ENCODE measurements around the gene OR51S1.

OR51S1 gene

GRCh38 chr11:4881860-4882500 lies 33.0 kb upstream of the OR51S1 start, which contains the start of gene OR51T1:
TSS of gene OR51T1 (plus strand) at chr11:4881900. CDS start at chr11:4881900, 0 bp downstream.
- Histone ChIP-seq H3K27ac (replicated peaks) (no peak within 1 kb of the TSS), H3K27me3 (ENCODE audit: insufficient read depth, poor library complexity, severe bottlenecking) (no peaks in the 10 kb centered on the region), H3K4me3 (replicated peaks; ENCODE audit: insufficient read depth, low read length) (no peak within 1 kb of the TSS)
- DNase-seq (ENCODE audit: low read depth in 1 of 2, low spot score in 1 of 2): no peak
- TF ChIP-seq POLR2AphosphoS5 (IDR thresholded peaks at IDR 0.05; ENCODE audit: low read depth) (no peak), GABPA (IDR thresholded peaks at IDR 0.05; ENCODE audit: low read depth) (no peak), SPI1 (IDR thresholded peaks at IDR 0.05; ENCODE audit: borderline replicate concordance, low read depth) (no peak), REST (IDR thresholded peaks at IDR 0.05; ENCODE audit: insufficient replicate concordance, low read depth) (no peak)
- TF ChIP-seq, protein P1, sequence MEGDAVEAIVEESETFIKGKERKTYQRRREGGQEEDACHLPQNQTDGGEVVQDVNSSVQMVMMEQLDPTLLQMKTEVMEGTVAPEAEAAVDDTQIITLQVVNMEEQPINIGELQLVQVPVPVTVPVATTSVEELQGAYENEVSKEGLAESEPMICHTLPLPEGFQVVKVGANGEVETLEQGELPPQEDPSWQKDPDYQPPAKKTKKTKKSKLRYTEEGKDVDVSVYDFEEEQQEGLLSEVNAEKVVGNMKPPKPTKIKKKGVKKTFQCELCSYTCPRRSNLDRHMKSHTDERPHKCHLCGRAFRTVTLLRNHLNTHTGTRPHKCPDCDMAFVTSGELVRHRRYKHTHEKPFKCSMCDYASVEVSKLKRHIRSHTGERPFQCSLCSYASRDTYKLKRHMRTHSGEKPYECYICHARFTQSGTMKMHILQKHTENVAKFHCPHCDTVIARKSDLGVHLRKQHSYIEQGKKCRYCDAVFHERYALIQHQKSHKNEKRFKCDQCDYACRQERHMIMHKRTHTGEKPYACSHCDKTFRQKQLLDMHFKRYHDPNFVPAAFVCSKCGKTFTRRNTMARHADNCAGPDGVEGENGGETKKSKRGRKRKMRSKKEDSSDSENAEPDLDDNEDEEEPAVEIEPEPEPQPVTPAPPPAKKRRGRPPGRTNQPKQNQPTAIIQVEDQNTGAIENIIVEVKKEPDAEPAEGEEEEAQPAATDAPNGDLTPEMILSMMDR (IDR thresholded peaks at IDR 0.05; ENCODE audit: insufficient read depth, low read length): no peak

GRCh38 chr11:4881188-4881587 lies 32.2 kb upstream of the OR51S1 start:
- TF ChIP-seq REST (IDR thresholded peaks at IDR 0.05; ENCODE audit: insufficient replicate concordance, low read depth) (no peak), GABPA (IDR thresholded peaks at IDR 0.05; ENCODE audit: low read depth) (no peak), POLR2AphosphoS5 (IDR thresholded peaks at IDR 0.05; ENCODE audit: low read depth) (no peak), SPI1 (IDR thresholded peaks at IDR 0.05; ENCODE audit: borderline replicate concordance, low read depth) (no peak)
- TF ChIP-seq, protein P1 (IDR thresholded peaks at IDR 0.05; ENCODE audit: insufficient read depth, low read length): no peak
- H3K27ac ChIP-seq (replicated peaks): no peak overlapping the region
- no peak for DNase-seq (ENCODE audit: low read depth in 1 of 2, low spot score in 1 of 2)
- H3K4me3 ChIP-seq (replicated peaks; ENCODE audit: insufficient read depth, low read length): no peak overlapping the region
- H3K27me3 ChIP-seq (ENCODE audit: insufficient read depth, poor library complexity, severe bottlenecking): no peaks in the 10 kb centered on the region

- TF ChIP-seq, protein P1 (IDR thresholded peaks at IDR 0.05; ENCODE audit: insufficient read depth, low read length): no peak
- TF ChIP-seq GABPA (IDR thresholded peaks at IDR 0.05; ENCODE audit: low read depth) (no peak), POLR2AphosphoS5 (IDR thresholded peaks at IDR 0.05; ENCODE audit: low read depth) (no peak), SPI1 (IDR thresholded peaks at IDR 0.05; ENCODE audit: borderline replicate concordance, low read depth) (no peak), REST (IDR thresholded peaks at IDR 0.05; ENCODE audit: insufficient replicate concordance, low read depth) (no peak)
- H3K27me3 ChIP-seq (ENCODE audit: insufficient read depth, poor library complexity, severe bottlenecking): no peaks in the 10 kb centered on the region
- no peak overlapping the region for H3K27ac ChIP-seq (replicated peaks)
- H3K4me3 ChIP-seq (replicated peaks; ENCODE audit: insufficient read depth, low read length): no peak overlapping the region
- no peak for DNase-seq (ENCODE audit: low read depth in 1 of 2, low spot score in 1 of 2)
Measured at GRCh38 chr11:4865855-4866254, 16.8 kb upstream of the OR51S1 start.
